ENCODE results near the gene PDHB. TPM values are rescaled to one million over a fixed set of nuclear protein-coding genes. Genes with fewer than 3 reads are reported as not detected.

Gene PDHB
- total RNA-seq, 2 experiments from 2014 or later: 60.8 to 86.6 TPM

- no peaks in the 10 kb centered on the region for H3K79me2 ChIP-seq (ENCODE audit: insufficient read depth, low read depth, low read length)
- CTCF ChIA-PET (ENCODE audit: unreplicated experiment): no interaction called here
- no peaks in the 10 kb centered on the region for H4K20me1 ChIP-seq (ENCODE audit: insufficient read depth, low read length)
- no peak overlapping the region for H3K4me3 ChIP-seq (ENCODE audit: low read depth, low read length, poor library complexity, severe bottlenecking)
- no peaks in the 10 kb centered on the region for H3K9me3 ChIP-seq (ENCODE audit: low read length)
- no TSS peak for BruUV-seq (replicated peaks)
- no peak for DNase-seq (ENCODE audit: low spot score)
- TF ChIP-seq EZH2phosphoT487 (IDR thresholded peaks at IDR 0.05; ENCODE audit: borderline replicate concordance, low read depth, low read length) (no peak), CTCF (conservative IDR thresholded peaks at IDR 0.05; ENCODE audit: low read length) (no peak)
- POLR2A ChIA-PET: interaction anchor here (0.5 to 3.7 kb wide), 6 partner anchors 9 to 53 kb away, joined by 3 to 11 read pairs (median 3); no protein-coding TSS in a partner anchor
- peaks cover 40% of the 10 kb centered on the region for H3K4me1 ChIP-seq (ENCODE audit: insufficient read depth, low read length, poor library complexity, severe bottlenecking)
- no peak overlapping the region for H3K4me2 ChIP-seq (ENCODE audit: low read length)
- no peaks in the 10 kb centered on the region for H3K9me2 ChIP-seq (ENCODE audit: insufficient read depth, low read length)
- peaks cover 83% of the 10 kb centered on the region for H3K36me3 ChIP-seq (ENCODE audit: insufficient read depth, low read length)
- H3K27ac ChIP-seq (ENCODE audit: low read depth, low read length, poor library complexity, severe bottlenecking): no peak overlapping the region
- no peak overlapping the region for H2AFZ ChIP-seq (ENCODE audit: low read length)
- intact Hi-C loops (cut with micrococcal nuclease; ENCODE audit: unreplicated experiment): no loop called here
Observed at GRCh38 chr3:58403513-58404109, 30.0 kb downstream of the PDHB start.

- Histone ChIP-seq H4K20me1 (ENCODE audit: insufficient read depth, low read length) (no peaks in the 10 kb centered on the region), H3K9me2 (ENCODE audit: insufficient read depth, low read length) (no peaks in the 10 kb centered on the region), H3K79me2 (ENCODE audit: insufficient read depth, low read depth, low read length) (no peaks in the 10 kb centered on the region), H2AFZ (ENCODE audit: low read length) (no peak overlapping the region), H3K27ac (ENCODE audit: low read depth, low read length, poor library complexity, severe bottlenecking) (no peak overlapping the region), H3K4me2 (ENCODE audit: low read length) (no peak overlapping the region), H3K4me3 (ENCODE audit: low read depth, low read length, poor library complexity, severe bottlenecking) (no peak overlapping the region), H3K9me3 (ENCODE audit: low read length) (no peaks in the 10 kb centered on the region), H3K4me1 (ENCODE audit: insufficient read depth, low read length, poor library complexity, severe bottlenecking) (peaks cover 39% of the 10 kb centered on the region), H3K36me3 (ENCODE audit: insufficient read depth, low read length) (peaks cover 87% of the 10 kb centered on the region)
- BruUV-seq (replicated peaks): no TSS peak
- POLR2A ChIA-PET: interaction anchor here (1.6 kb wide), 1 partner anchor 26 kb away, joined by 3 read pairs; no protein-coding TSS in a partner anchor
- intact Hi-C loops (cut with micrococcal nuclease; ENCODE audit: unreplicated experiment): no loop called here
- no peak for DNase-seq (ENCODE audit: low spot score)
- CTCF ChIA-PET (ENCODE audit: unreplicated experiment): no interaction called here
- no peak for TF ChIP-seq CTCF (conservative IDR thresholded peaks at IDR 0.05; ENCODE audit: low read length)
- no peak for TF ChIP-seq EZH2phosphoT487 (IDR thresholded peaks at IDR 0.05; ENCODE audit: borderline replicate concordance, low read depth, low read length)
Observed at GRCh38 chr3:58398669-58399333, 34.8 kb downstream of the PDHB start.

DNA sequence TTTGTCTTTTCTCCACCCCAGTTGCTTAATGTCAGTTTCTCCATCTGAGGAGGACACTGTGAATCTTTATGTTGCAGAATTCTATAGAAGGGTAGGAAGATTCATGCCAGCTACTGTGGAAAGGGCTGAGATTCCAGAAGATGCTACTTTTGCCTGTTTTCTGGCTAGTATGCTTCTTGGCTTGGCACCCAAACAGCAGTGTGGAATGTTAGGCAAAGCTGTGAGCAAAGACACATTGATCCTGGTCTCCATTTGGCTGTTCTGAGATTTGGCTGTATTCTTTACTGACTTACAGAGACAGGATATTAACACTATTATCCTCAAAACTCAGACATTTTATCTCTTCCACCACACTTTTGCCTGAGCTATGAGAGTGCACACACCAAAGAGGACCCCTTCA lies 39.3 kb downstream of the PDHB start:
- H4K20me1 ChIP-seq (ENCODE audit: insufficient read depth, low read length): no peaks in the 10 kb centered on the region
- no peaks in the 10 kb centered on the region for H3K9me3 ChIP-seq (ENCODE audit: low read length)
- ChIA-PET CTCF (ENCODE audit: unreplicated experiment) (no interaction called here), POLR2A (interaction anchor here (1.0 to 1.6 kb wide), 3 partner anchors 9 to 54 kb away, joined by 3 to 4 read pairs (median 4); no protein-coding TSS in a partner anchor)
- H3K4me2 ChIP-seq (ENCODE audit: low read length): no peak overlapping the region
- BruUV-seq (replicated peaks): no TSS peak
- peaks cover 89% of the 10 kb centered on the region for H3K36me3 ChIP-seq (ENCODE audit: insufficient read depth, low read length)
- H3K4me1 ChIP-seq (ENCODE audit: insufficient read depth, low read length, poor library complexity, severe bottlenecking): peaks cover 2% of the 10 kb centered on the region
- intact Hi-C loops (cut with micrococcal nuclease; ENCODE audit: unreplicated experiment): no loop called here
- DNase-seq (ENCODE audit: low spot score): no peak
- H3K4me3 ChIP-seq (ENCODE audit: low read depth, low read length, poor library complexity, severe bottlenecking): no peak overlapping the region
- H3K9me2 ChIP-seq (ENCODE audit: insufficient read depth, low read length): no peaks in the 10 kb centered on the region
- TF ChIP-seq EZH2phosphoT487 (IDR thresholded peaks at IDR 0.05; ENCODE audit: borderline replicate concordance, low read depth, low read length) (no peak), CTCF (conservative IDR thresholded peaks at IDR 0.05; ENCODE audit: low read length) (no peak)
- H3K79me2 ChIP-seq (ENCODE audit: insufficient read depth, low read depth, low read length): peaks cover 5% of the 10 kb centered on the region; the same call in 1 of the 2 replicates
- H2AFZ ChIP-seq (ENCODE audit: low read length): no peak overlapping the region
- H3K27ac ChIP-seq (ENCODE audit: low read depth, low read length, poor library complexity, severe bottlenecking): no peak overlapping the region
